Right atrium auricular region (tissue), 2 donors: ENCODE measurements around the gene SLC13A4. TPM values are rescaled to one million over a fixed set of nuclear protein-coding genes. Genes with fewer than 3 reads are reported as not detected.

Source experiments
- DNase-seq: peaks from one replicate; pipeline ENCODE4 v3.0.0-alpha.2; 2019; ENCODE audit warnings: low spot score
- H3K27ac ChIP-seq, 2 donors: fragments of 200-600 bp; sonication (generic); 1 replicate in 1 of 2; 2 replicates in 1 of 2; pipeline ENCODE4 v1.5.1; 2016 to 2019
- H3K27me3 ChIP-seq, 2 donors: fragments of 200-600 bp; sonication (generic); one replicate each; pipeline versions ENCODE4 v1.5.1 to v1.6.0; 2017 to 2019
- H3K36me3 ChIP-seq: fragments of 200-600 bp; sonication (generic); one replicate; pipeline ENCODE4 v1.5.1; 2016
- H3K4me1 ChIP-seq, 2 donors: fragments of 200-600 bp; sonication (generic); one replicate each; pipeline versions ENCODE4 v1.5.1 to v1.6.0; 2017 to 2019
- H3K4me3 ChIP-seq, 2 donors: fragments of 200-600 bp; sonication (generic); 1 replicate in 1 of 2; 2 replicates in 1 of 2; pipeline ENCODE4 v1.5.1; 2017 to 2019; ENCODE audit warnings: mild to moderate bottlenecking in 1 of 2, moderate library complexity in 1 of 2
- H3K9me3 ChIP-seq, 2 donors: fragments of 200-600 bp; sonication (generic); one replicate each; pipeline ENCODE4 v1.5.1; 2019
- CTCF ChIP-seq, 2 donors: fragments of 200-600 bp; sonication (generic); IDR thresholded peaks; one replicate each; pipeline ENCODE4 v1.5.1; 2019; ENCODE audit warnings: antibody characterized with exemption in 2 of 2
- total RNA-seq, 2 donors: library from RNA; depleted of rRNA; stranded (reverse); fragments of >200 nt; gene quantifications; one replicate each; pipeline ENCODE4 v1.1.0, GENCODE V29; 2016

SLC13A4 gene
- total RNA-seq, 2 donors from 2014 or later = 0.12 TPM; not detected in 1

GRCh38 chr7:135717693-135718092 lies 10.3 kb downstream of the SLC13A4 start:
- Histone ChIP-seq H3K4me1 (peaks cover 0 to 21% of the 10 kb centered on the region in 2 donors), H3K4me3 (no peak overlapping the region), H3K36me3 (no peaks in the 10 kb centered on the region), H3K9me3 (no peaks in the 10 kb centered on the region), H3K27me3 (no peaks in the 10 kb centered on the region), H3K27ac (no peak overlapping the region)
- DNase-seq = no peak
- no peak for TF ChIP-seq CTCF (IDR thresholded peaks at IDR 0.05)

GRCh38 chr7:135716677-135717238 lies 11.2 kb downstream of the SLC13A4 start:
- DNase-seq = no peak
- H3K9me3 ChIP-seq = no peaks in the 10 kb centered on the region

GRCh38 chr7:135715673-135716072 lies 12.3 kb downstream of the SLC13A4 start:
- no peak for DNase-seq

More at GRCh38 chr7:135716677-135717238, 11.2 kb downstream of the SLC13A4 start:
- H3K4me1 ChIP-seq = peaks cover 0 to 26% of the 10 kb centered on the region in 2 donors
- no peak overlapping the region for H3K27ac ChIP-seq
- no peak overlapping the region for H3K4me3 ChIP-seq
- TF ChIP-seq CTCF (IDR thresholded peaks at IDR 0.05) = no peak
- H3K27me3 ChIP-seq = no peaks in the 10 kb centered on the region
- no peaks in the 10 kb centered on the region for H3K36me3 ChIP-seq

GRCh38 chr7:135715055-135715522 lies 12.9 kb downstream of the SLC13A4 start:
- Histone ChIP-seq H3K4me3 (no peak overlapping the region), H3K27me3 (no peaks in the 10 kb centered on the region), H3K9me3 (no peaks in the 10 kb centered on the region), H3K27ac (no peak overlapping the region), H3K4me1 (peaks cover 0 to 26% of the 10 kb centered on the region in 2 donors), H3K36me3 (no peaks in the 10 kb centered on the region)
- DNase-seq = no peak
- no peak for TF ChIP-seq CTCF (IDR thresholded peaks at IDR 0.05)

More at GRCh38 chr7:135715673-135716072, 12.3 kb downstream of the SLC13A4 start:
- H3K4me3 ChIP-seq = no peak overlapping the region
- no peaks in the 10 kb centered on the region for H3K27me3 ChIP-seq
- H3K36me3 ChIP-seq = no peaks in the 10 kb centered on the region
- no peaks in the 10 kb centered on the region for H3K9me3 ChIP-seq
- H3K4me1 ChIP-seq = peaks cover 0 to 26% of the 10 kb centered on the region in 2 donors
- H3K27ac ChIP-seq = no peak overlapping the region
- no peak for TF ChIP-seq CTCF (IDR thresholded peaks at IDR 0.05)

- Histone ChIP-seq H3K36me3 (no peaks in the 10 kb centered on the region), H3K27ac (no peak overlapping the region), H3K4me3 (no peak overlapping the region), H3K27me3 (no peaks in the 10 kb centered on the region), H3K4me1 (peaks cover 0 to 26% of the 10 kb centered on the region in 2 donors), H3K9me3 (no peaks in the 10 kb centered on the region)
- no peak for DNase-seq
- TF ChIP-seq CTCF (IDR thresholded peaks at IDR 0.05) = no peak
Observed at GRCh38 chr7:135714534-135715009, 13.4 kb downstream of the SLC13A4 start.
